WTC11 (cell line): ENCODE results near the gene VIPR2. TPM values are rescaled to one million over a fixed set of nuclear protein-coding genes. Genes with fewer than 3 reads are reported as not detected.

Experiments used
- ATAC-seq: fragments of 200-7000 bp; cut with Tn5 transposase; 2 replicates; pipeline ENCODE4 v1.10.0; 2021; ENCODE audit warnings: mild to moderate bottlenecking, moderate library complexity
- CTCF ChIA-PET: fragments of 300-600 bp; sonication (Branson Sonifier 250); formaldehyde crosslinking; loops from one replicate; lab custom pipeline; 2021; ENCODE audit warnings: antibody characterized with exemption; lab: Charles Lee
- POLR2A ChIA-PET: fragments of 350-600 bp; sonication (Branson Sonifier 250); formaldehyde crosslinking; loops from one replicate; lab custom pipeline; 2021; ENCODE audit warnings: antibody characterized with exemption; lab: Charles Lee
- DNase-seq: peaks from one replicate; pipeline ENCODE4 v3.0.0; 2021; ENCODE audit warnings: low spot score
- H3K27ac Mint-ChIP-seq: 2 replicates; pipeline ENCODE4 v1.8.0; 2021; ENCODE audit warnings: mixed read lengths
- H3K27me3 Mint-ChIP-seq: 2 replicates; pipeline ENCODE4 v1.8.0; 2021; ENCODE audit warnings: low read depth, mild to moderate bottlenecking, moderate library complexity, mixed read lengths
- H3K36me3 Mint-ChIP-seq: 2 replicates; pipeline ENCODE4 v1.8.0; 2021; ENCODE audit warnings: mixed read lengths
- H3K4me1 Mint-ChIP-seq: 2 replicates; pipeline ENCODE4 v1.8.0; 2022; ENCODE audit warnings: mixed read lengths
- H3K4me3 Mint-ChIP-seq: 2 replicates; pipeline ENCODE4 v1.8.0; 2021; ENCODE audit warnings: mild to moderate bottlenecking, moderate library complexity, mixed read lengths
- H3K9me3 Mint-ChIP-seq: 2 replicates; pipeline ENCODE4 v1.8.0; 2021; ENCODE audit warnings: mixed read lengths
- CREB1 ChIP-seq: sonication (generic); formaldehyde crosslinking; IDR thresholded peaks from 2 replicates; pipeline ENCODE4 v1.8.0; 2023; ENCODE audit warnings: mild to moderate bottlenecking, missing genetic modification reagents
- KAT7 ChIP-seq: sonication (generic); formaldehyde crosslinking; IDR thresholded peaks from 2 replicates; pipeline ENCODE4 v1.8.1; 2023; ENCODE audit warnings: missing genetic modification reagents, mild to moderate bottlenecking, borderline replicate concordance
- SMAD4 ChIP-seq: sonication (generic); formaldehyde crosslinking; IDR thresholded peaks from 2 replicates; pipeline ENCODE4 v1.8.0; 2022; ENCODE audit warnings: mild to moderate bottlenecking, missing genetic modification reagents
- ZNF416 ChIP-seq: fragments of 250-450 bp; sonication (Bioruptor Pico); IDR thresholded peaks from 2 replicates; pipeline ENCODE4 v1.9.0; 2021; ENCODE audit warnings: mild to moderate bottlenecking, inconsistent platforms
- total RNA-seq: library from RNA; stranded (reverse); gene quantifications from 3 replicates; pipeline ENCODE4 v1.2.3, GENCODE V29; 2021
- TF ChIP-seq, protein P1 (sequence below): sonication (generic); formaldehyde crosslinking; IDR thresholded peaks from 2 replicates; pipeline ENCODE4 v1.8.1; 2022; ENCODE audit warnings: low read depth, mild to moderate bottlenecking, moderate library complexity, missing genetic modification reagents, borderline replicate concordance
- TF ChIP-seq, protein P2 (sequence below): fragments of 250-450 bp; sonication (Bioruptor Pico); IDR thresholded peaks from 2 replicates; pipeline ENCODE4 v2.1.2; 2022; ENCODE audit warnings: mild to moderate bottlenecking, moderate library complexity
- TF ChIP-seq, protein P3 (sequence below): sonication (generic); formaldehyde crosslinking; IDR thresholded peaks from 2 replicates; pipeline ENCODE4 v1.8.0; 2023; ENCODE audit warnings: missing genetic modification reagents
- TF ChIP-seq, protein P4 (sequence below): sonication (generic); formaldehyde crosslinking; IDR thresholded peaks from 2 replicates; pipeline ENCODE4 v1.8.0; 2023; ENCODE audit warnings: mild to moderate bottlenecking, missing genetic modification reagents
- TF ChIP-seq, protein P5 (sequence below): sonication (generic); formaldehyde crosslinking; IDR thresholded peaks from 2 replicates; pipeline ENCODE4 v1.8.1; 2022; ENCODE audit warnings: low read depth, missing genetic modification reagents, borderline replicate concordance

Gene VIPR2
- total RNA-seq, 1 experiment from 2014 or later, result 7.5 TPM

DNA sequence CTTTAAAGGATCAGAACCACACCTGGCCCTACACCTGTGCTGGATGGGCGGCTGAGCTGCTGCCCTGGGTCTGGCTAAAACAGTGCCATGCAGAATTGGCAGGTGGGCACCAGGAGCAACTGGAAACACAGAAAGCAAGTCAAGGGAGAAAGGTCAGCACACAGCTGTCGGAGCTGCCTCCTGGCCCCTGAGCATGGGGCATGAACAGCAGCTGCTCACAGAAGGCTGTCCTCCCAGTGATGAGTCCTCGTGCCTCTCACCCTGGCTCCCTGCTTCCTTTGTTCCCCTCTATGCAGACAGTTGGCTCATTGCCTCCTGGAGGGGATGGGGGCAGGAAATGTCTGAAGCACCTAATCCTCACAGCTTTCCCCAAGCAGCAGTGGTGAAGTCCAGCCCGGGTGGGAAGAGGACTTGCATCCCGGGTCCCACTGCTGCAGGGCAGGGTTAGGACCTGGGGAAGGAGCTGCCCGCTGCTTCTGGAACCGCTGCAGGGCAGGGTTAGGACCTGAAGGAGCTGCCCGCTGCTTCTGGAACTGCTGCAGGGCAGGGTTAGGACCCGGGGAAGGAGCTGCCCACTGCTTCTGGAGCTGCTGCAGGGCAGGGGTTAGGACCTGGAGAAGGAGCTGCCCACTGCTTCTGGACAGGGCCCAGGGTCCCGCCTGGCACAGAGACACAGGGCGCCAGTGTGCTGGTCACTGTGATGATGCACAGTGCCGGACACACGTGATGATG is 37.3 kb downstream of the VIPR2 start:
- Mint-ChIP-seq H3K4me3 (no peak overlapping the region), H3K9me3 (peaks cover under 1% of the 10 kb centered on the region), H3K27me3 (no peaks in the 10 kb centered on the region), H3K4me1 (peaks cover 21% of the 10 kb centered on the region), H3K36me3 (peaks cover 3% of the 10 kb centered on the region), H3K27ac (no peak overlapping the region; the same call in 1 of the 2 replicates)
- no peak for DNase-seq
- ChIA-PET POLR2A (no interaction called here), CTCF (interaction anchor here (1.0 kb wide), 2 partner anchors 9 to 77 kb away, joined by 3 to 4 read pairs; no protein-coding TSS in a partner anchor)
- TF ChIP-seq, protein P1, sequence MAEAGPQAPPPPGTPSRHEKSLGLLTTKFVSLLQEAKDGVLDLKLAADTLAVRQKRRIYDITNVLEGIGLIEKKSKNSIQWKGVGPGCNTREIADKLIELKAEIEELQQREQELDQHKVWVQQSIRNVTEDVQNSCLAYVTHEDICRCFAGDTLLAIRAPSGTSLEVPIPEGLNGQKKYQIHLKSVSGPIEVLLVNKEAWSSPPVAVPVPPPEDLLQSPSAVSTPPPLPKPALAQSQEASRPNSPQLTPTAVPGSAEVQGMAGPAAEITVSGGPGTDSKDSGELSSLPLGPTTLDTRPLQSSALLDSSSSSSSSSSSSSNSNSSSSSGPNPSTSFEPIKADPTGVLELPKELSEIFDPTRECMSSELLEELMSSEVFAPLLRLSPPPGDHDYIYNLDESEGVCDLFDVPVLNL (CRISPR knock-in tag), result no peak
- TF ChIP-seq KAT7, result no peak
- TF ChIP-seq, protein P2, sequence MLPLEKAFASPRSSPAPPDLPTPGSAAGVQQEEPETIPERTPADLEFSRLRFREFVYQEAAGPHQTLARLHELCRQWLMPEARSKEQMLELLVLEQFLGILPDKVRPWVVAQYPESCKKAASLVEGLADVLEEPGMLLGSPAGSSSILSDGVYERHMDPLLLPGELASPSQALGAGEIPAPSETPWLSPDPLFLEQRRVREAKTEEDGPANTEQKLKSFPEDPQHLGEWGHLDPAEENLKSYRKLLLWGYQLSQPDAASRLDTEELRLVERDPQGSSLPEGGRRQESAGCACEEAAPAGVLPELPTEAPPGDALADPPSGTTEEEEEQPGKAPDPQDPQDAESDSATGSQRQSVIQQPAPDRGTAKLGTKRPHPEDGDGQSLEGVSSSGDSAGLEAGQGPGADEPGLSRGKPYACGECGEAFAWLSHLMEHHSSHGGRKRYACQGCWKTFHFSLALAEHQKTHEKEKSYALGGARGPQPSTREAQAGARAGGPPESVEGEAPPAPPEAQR (CRISPR knock-in tag), result no peak
- no peak for TF ChIP-seq ZNF416
- TF ChIP-seq, protein P3, sequence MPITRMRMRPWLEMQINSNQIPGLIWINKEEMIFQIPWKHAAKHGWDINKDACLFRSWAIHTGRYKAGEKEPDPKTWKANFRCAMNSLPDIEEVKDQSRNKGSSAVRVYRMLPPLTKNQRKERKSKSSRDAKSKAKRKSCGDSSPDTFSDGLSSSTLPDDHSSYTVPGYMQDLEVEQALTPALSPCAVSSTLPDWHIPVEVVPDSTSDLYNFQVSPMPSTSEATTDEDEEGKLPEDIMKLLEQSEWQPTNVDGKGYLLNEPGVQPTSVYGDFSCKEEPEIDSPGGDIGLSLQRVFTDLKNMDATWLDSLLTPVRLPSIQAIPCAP (CRISPR knock-in tag), result no peak
- no peak for ATAC-seq

DNA sequence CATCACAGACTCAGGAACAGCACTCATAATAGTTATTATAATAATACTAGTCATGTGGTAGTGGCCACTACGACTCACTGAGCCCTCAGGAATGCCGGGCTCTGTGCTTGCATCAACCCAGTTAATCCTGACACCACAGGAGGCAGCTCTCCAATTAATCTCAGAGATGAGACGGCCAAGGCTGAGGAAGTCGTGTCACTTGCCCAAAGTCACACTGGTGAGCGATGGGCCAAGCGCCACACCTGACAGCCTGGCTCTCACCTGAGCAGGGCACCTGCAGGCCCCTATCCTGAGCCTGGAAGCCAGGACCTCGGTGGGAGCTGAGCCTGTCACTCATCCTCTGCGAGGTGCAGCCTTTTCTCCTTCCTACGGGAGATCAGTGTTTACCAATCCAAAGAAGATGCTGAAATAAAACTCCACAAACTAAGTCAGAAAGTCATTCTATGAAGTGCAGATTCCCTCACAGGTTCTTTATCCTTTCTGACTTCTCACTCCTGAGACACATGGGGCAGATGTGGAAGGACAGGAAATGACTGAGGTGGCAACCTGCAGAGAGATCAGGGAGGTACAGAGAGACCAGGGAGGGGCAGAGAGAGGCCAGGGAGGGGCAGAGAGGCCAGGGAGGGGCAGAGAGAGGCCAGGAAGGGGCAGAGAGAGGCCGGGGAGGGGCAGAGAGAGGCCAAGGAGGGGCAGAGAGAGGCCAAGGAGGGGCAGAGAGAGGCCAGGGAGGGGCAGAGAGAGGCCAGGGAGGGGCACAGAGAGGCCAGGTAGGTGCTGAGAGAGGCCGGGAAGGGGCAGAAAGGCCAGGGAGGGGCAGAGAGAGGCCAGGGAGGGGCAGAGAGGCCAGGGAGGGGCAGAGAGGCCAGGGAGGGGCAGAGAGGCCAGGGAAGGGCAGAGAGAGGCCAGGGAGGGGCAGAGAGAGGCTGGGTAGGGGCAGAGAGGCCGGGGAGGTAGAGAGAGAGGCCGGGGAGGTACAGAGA is 38.5 kb downstream of the VIPR2 start:
- peak; percentile 72 for ATAC-seq
- peaks cover 10% of the 10 kb centered on the region for H3K9me3 Mint-ChIP-seq
- H3K36me3 Mint-ChIP-seq, result peaks cover 15% of the 10 kb centered on the region
- TF ChIP-seq, protein P3 (CRISPR knock-in tag), result no peak
- TF ChIP-seq SMAD4 (CRISPR knock-in tag), result no peak
- TF ChIP-seq CREB1, result no peak
- TF ChIP-seq, protein P4, sequence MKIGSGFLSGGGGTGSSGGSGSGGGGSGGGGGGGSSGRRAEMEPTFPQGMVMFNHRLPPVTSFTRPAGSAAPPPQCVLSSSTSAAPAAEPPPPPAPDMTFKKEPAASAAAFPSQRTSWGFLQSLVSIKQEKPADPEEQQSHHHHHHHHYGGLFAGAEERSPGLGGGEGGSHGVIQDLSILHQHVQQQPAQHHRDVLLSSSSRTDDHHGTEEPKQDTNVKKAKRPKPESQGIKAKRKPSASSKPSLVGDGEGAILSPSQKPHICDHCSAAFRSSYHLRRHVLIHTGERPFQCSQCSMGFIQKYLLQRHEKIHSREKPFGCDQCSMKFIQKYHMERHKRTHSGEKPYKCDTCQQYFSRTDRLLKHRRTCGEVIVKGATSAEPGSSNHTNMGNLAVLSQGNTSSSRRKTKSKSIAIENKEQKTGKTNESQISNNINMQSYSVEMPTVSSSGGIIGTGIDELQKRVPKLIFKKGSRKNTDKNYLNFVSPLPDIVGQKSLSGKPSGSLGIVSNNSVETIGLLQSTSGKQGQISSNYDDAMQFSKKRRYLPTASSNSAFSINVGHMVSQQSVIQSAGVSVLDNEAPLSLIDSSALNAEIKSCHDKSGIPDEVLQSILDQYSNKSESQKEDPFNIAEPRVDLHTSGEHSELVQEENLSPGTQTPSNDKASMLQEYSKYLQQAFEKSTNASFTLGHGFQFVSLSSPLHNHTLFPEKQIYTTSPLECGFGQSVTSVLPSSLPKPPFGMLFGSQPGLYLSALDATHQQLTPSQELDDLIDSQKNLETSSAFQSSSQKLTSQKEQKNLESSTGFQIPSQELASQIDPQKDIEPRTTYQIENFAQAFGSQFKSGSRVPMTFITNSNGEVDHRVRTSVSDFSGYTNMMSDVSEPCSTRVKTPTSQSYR (CRISPR knock-in tag), result no peak
- TF ChIP-seq, protein P5, sequence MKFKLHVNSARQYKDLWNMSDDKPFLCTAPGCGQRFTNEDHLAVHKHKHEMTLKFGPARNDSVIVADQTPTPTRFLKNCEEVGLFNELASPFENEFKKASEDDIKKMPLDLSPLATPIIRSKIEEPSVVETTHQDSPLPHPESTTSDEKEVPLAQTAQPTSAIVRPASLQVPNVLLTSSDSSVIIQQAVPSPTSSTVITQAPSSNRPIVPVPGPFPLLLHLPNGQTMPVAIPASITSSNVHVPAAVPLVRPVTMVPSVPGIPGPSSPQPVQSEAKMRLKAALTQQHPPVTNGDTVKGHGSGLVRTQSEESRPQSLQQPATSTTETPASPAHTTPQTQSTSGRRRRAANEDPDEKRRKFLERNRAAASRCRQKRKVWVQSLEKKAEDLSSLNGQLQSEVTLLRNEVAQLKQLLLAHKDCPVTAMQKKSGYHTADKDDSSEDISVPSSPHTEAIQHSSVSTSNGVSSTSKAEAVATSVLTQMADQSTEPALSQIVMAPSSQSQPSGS (CRISPR knock-in tag), result no peak
- ChIA-PET CTCF (interaction anchor here (0.6 kb wide), 1 partner anchor 1780 kb away, joined by 3 read pairs; no protein-coding TSS in a partner anchor), POLR2A (no interaction called here)
- no peak overlapping the region for H3K4me3 Mint-ChIP-seq
- no peaks in the 10 kb centered on the region; the same call in 1 of the 2 replicates for H3K27me3 Mint-ChIP-seq
- peaks cover 19% of the 10 kb centered on the region for H3K4me1 Mint-ChIP-seq
- no peak for DNase-seq
- peak overlapping the region; percentile 35 for H3K27ac Mint-ChIP-seq
